ENCODE results near the gene ABHD2. TPM values are rescaled to one million over a fixed set of nuclear protein-coding genes. Genes with fewer than 3 reads are reported as not detected.

The ABHD2 gene
- total RNA-seq, 4 donors from 2014 or later: 50.0 to 79.9 (median 65.2) TPM

GRCh38 chr15:89054873-89055272, 33.4 kb upstream of the ABHD2 start:
- TF ChIP-seq, protein P1, sequence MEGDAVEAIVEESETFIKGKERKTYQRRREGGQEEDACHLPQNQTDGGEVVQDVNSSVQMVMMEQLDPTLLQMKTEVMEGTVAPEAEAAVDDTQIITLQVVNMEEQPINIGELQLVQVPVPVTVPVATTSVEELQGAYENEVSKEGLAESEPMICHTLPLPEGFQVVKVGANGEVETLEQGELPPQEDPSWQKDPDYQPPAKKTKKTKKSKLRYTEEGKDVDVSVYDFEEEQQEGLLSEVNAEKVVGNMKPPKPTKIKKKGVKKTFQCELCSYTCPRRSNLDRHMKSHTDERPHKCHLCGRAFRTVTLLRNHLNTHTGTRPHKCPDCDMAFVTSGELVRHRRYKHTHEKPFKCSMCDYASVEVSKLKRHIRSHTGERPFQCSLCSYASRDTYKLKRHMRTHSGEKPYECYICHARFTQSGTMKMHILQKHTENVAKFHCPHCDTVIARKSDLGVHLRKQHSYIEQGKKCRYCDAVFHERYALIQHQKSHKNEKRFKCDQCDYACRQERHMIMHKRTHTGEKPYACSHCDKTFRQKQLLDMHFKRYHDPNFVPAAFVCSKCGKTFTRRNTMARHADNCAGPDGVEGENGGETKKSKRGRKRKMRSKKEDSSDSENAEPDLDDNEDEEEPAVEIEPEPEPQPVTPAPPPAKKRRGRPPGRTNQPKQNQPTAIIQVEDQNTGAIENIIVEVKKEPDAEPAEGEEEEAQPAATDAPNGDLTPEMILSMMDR (IDR thresholded peaks at IDR 0.05; ENCODE audit: low read depth): no peak

DNA sequence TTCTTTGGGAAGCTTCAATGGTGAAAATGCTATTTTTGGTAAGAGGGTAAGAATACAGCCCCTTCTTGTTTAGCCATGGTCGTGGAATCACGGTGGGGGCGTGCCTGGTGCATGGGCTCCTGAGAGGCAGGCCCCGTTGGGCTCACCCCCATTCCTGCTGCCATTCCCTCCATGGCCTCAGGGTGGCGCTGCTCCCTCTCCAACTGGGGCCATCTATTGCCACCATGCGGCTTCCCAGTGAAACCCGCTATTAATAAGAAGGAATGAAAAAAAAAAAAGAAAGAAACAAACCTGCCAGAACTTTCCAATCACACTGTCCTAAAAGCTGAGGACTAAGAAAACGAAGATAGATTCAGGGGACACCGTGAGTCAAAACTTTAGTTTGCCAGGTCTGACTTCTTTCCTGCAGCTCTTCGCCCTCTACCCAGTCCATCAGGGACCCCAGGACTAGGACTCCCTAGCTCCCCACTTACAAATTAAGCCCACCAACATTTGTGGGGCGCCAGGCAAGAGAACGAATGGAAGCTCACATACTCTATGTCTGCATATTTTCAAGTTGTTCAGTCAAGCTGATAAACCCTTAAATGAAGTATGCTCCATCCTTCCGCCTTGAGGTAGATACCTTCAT, 30.6 kb upstream of the ABHD2 start:
- TF ChIP-seq, protein P1 (IDR thresholded peaks at IDR 0.05; ENCODE audit: low read depth): no peak

DNA sequence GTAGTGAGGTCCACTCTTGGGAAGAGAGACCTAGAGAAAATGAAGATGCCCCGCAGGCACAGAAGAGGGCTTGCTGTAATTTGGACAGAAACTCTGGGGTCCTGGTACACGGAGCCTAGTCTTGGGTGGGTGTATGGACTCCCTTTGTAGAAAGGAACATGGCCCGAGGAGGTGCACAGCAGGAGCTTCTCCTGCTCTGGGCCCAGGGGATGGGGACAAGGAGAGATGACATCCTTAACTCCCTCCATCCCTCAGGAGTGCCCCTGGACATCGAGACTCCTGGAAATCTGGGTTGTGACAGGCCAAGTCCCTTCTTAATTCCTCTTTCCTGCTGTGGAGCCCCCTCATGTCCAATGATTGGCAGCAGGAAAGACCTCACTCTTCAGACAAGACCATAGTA, 29.9 kb upstream of the ABHD2 start:
- TF ChIP-seq, protein P1 (IDR thresholded peaks at IDR 0.05; ENCODE audit: low read depth): no peak

GRCh38 chr15:89058876-89059405, 29.3 kb upstream of the ABHD2 start:
- TF ChIP-seq, protein P1 (IDR thresholded peaks at IDR 0.05; ENCODE audit: low read depth): no peak

DNA sequence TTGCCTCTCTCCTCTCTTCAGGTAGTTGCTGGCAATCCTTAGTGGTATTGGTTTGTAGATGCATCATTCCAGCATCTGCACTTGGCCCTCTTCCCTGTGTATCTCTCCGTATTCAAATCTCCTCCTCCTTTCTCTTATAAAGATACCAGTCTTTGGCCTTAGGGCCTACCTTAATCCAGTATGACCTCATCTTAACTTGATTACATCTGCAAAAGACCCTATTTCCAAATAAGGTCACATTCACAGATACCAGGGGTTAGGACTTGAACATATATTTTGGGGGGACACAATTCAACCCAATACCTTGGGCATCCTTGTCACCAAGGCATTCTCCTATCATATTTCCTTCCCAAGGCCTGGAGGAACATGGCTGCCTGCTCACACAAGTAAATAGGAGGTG, 22.0 kb upstream of the ABHD2 start:
- TF ChIP-seq, protein P1 (IDR thresholded peaks at IDR 0.05; ENCODE audit: low read depth): no peak

- TF ChIP-seq, protein P1 (IDR thresholded peaks at IDR 0.05; ENCODE audit: low read depth): no peak
These were observed 20.5 kb upstream of the ABHD2 start for GRCh38 chr15:89067751-89068150.

DNA sequence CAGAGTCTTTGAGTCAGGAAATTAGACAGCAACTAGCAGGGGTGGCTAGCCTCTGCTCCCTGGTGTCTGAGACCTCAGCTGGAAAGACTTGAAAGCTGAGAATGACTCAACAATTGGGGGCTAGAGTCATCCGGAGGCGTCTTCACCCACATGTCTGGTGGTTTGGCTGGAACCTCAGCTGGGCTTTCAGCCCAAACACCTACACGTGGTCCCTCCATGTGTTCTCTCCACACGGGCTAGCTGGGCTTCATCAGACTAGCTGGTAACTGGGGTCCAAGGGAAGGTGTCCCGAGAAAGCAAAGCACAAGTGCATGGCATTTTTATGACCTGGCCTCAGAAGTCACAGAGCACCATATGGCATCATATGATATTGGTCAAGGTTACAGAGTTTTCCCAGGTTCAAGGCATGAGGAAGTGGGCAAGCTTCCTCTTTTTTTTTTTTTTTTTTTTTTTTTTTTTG, 19.9 kb upstream of the ABHD2 start:
- TF ChIP-seq, protein P1 (IDR thresholded peaks at IDR 0.05; ENCODE audit: low read depth): no peak
